Stimulated activated CD8-positive, alpha-beta memory T cell treated with anti-CD3 and anti-CD28 coated beads, Interleukin-4, amount 100 ng/mL, for 48 hours (primary cell): Measurements from ENCODE around the gene GAMT.

Experiments used
- DNase-seq: peaks from one replicate; pipeline ENCODE4 v3.0.0-alpha.2; 2020

Gene GAMT

DNA sequence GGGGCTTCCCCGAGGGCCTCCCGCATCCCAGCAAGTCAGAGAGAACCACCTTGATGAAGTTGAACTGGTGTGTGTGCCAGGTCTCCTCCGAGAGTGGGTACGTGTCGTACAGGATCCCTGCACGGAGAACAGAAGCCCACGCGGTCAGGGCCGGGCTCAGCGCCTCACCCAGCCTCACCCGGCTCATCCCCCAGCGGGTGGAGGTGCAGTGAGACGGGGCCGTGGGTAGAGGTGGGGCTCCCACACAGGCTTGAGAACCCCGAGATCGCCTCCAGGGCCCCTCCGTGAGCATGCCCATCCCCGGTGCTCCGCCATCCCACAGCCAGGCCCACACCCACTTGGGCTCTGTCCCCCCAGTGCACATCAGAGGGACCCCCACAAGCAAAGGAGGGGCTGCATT lies 2.3 kb downstream of the GAMT start:
- no peak for DNase-seq

GRCh38 chr19:1397838-1398237 lies 3.5 kb downstream of the GAMT start:
- DNase-seq, result no peak

GRCh38 chr19:1396768-1397679 lies 4.3 kb downstream of the GAMT start:
- DNase-seq, result no peak

DNA sequence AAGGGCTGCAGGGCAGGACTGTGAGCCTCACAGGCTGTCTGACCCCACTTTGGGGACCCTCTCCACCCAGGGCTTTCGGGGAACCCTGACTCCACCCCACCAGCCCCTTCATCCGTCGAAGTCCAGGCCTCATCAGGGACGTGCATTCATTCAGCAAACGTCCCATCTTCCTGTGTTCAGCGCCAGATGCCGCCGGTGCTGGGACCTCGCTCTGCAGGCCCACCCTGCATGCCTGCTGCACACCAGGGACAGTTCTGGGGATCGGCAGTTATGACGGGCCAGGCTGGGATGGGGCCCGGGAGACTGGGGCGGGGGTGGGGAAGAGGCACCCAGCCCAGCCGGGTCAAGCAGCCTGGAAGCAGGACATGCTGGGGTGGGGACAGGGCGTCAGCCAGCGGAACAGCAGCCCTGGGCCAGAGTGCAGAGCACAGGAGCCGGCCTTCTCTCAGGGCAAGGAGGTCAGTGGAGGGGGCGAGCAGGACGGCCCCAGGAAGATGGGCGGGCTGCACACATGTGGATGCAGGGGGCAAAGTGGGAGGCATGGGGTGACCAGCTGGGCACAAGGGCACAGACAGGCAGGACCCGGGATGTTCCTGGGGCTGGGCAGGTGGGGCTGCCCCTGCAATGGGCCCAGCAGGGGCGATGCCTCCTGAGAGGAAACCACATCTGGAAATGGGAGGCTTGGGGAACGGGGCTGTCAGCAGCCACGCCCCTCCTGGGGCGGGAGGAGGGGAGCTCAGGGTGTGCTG lies 5.1 kb downstream of the GAMT start:
- no peak for DNase-seq

DNA sequence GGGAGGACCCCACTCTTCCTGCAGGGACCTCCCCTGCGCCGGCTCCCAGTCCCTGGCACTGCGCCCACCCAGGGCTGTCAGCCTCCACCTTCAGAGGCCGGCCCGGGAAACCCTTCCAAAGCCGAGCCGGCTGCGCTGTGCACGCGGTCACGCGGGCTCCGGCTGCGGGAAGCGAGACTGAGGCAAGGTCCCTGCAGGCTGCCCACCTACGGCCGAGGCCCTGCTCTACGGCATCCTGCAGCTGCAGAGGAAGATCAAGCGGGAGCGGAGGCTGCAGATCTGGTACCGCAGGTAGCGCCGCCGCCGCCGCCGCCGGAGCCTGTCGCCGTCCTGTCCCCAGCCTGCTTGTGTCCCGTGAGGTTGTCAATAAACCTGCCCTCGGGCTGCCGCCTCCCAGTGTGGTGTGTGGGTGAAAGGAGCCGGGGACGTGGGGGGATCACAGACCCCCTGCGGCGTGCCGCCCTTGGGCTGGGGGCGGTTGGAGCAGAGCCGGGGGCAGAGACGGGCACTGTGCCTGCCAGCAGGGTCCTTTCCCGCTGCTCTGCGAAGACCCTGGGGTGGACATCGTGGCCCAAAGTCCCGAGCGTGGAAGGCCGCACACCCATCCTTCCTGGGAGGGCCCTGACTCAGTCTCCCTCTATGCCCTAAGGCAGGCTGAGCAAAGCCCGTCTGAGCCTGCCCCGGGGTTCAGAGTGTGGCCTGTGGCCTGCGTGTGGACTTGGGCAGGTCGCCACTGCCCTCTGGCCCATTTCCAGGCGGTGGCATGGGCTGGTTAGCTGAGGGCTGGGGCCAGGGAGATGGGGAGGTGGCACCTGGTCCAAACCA lies 5.9 kb downstream of the GAMT start:
- DNase-seq, result no peak

DNA sequence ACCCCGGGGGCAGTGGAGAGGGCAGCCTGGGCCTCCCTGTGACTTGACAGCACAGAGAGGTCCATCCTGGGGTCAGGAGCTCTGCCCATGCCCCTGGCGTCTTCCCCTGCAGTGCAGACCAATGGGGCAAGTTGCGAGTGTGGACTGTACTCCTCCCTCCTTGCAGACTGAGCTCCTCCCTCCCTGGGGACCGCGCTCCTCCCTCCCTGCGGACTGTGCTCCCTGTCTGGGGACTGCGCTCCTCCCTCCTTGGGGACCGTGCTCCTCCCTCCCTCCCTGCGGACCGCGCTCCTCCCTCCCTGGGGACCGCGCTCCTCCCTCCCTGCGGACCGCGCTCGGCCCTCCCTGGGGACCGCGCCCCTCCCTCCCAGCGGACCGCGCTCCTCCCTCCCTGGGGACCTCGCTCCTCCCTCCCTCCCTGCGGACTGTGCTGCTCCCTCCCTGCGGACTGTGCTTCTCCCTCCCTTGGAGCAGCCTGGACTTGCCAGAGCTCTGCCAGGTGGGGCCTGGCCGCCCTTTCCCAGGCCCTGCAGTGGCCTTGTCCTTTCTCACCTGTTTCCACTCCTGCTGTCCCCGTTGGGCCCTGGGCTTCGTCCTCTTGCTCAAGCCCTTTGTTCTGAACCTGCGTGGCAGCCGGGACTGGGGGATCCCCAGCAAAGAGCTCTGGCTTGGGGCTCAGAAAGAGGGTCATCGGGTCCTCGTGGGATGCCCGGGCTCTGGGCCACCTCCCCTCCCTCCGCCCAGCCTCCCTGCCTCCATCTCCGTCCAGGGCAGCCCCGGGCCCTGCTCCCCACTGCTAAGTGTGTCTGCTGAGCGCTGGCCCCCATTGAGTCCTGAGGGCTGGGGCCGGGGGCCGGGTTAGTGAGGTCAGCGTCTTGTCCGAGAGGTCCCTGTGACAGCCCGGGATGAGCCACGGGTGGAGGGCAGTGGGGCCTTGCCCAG lies 6.8 kb downstream of the GAMT start:
- no peak for DNase-seq

- DNase-seq, result no peak
These were observed 7.5 kb downstream of the GAMT start for GRCh38 chr19:1393841-1394240.

- DNase-seq, result no peak
These were observed 8.3 kb downstream of the GAMT start for GRCh38 chr19:1392939-1393530.

DNA sequence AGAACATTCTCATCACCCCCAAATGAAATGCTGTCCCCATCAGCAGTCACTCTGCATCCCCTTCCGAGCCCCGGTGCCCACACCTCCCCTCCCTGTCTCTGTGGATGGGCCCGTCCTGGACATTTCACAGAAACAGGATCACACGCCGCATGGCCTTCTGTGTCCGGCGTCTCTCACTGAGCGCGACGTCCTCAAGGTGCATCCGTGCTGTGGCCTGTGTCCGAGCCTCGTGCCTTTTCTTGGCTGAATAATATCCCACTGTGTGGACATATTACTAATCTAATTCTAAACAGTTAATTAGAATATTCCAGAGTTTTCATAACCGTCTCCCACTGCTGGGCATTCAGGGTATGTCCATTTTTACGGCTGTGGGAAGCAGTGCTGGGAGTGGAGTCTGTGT lies 8.9 kb downstream of the GAMT start:
- no peak for DNase-seq

DNA sequence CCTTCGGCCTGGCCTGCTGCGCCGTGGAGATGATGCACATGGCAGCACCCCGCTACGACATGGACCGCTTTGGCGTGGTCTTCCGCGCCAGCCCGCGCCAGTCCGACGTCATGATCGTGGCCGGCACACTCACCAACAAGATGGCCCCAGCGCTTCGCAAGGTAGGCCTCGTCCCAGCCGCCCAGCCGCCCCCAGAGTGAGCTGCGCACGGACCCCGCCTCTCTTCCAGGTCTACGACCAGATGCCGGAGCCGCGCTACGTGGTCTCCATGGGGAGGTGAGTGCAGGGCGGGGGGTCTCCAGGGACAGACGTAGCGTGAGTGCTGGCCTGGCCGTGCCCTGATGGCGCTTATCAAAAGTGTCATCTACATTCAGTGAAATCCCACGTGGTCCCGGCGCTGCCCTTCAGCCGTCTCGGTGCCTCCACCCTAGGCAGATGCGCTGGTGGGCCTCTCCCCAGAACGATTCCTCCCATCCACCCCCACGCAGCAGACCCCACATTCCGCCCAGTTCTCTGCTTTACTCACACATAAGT lies 10.4 kb downstream of the GAMT start:
- no peak for DNase-seq

GRCh38 chr19:1389033-1389940 lies 12.1 kb downstream of the GAMT start:
- no peak for DNase-seq

GRCh38 chr19:1388637-1389026 lies 12.7 kb downstream of the GAMT start:
- DNase-seq, result no peak

DNA sequence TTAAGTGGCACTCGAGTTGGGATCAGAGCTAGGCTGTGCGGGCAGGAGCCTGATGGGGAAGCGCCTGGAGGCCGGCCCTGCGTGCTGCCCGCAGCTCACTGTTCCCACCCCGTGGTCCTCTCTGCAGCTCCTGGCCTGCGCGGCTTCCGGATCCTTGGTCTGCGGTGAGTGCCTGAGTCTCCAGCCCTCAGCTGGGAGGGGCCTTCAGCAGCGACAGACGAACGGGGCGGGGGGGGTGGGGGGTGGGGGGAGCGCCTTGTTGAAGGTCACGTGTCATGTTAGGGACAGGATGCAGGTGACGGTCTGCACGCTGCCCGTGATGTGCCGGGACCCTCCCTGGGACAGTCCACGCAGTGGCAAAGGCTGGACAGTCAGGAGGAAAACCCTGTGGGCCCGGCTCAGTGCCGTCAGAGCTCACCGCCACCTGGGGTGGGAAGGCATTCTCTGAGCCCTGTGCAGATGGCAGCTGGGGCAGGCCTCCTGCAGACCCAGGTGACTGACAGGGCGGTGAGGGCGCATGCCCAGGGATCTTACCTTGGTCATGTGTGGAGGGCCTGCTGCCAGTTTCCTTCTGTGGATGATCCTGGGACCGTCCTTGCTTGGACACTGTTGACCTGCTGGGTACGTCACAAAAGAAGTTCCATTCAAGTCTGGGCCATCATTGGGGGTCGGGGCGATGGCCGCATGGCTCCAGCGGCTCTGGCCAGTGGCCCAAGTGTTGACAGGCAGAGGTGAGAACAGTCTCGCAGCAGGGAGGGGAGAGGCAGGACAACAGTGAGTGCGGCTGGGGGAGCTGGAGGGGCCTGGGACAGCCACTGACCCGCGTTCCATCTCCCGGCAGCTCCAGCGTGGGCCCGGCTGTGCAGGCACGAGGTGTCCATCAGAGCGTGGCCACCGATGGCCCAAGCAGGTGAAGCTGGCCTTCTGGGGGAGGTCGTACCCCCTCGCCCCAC lies 13.4 kb downstream of the GAMT start:
- DNase-seq, result no peak

DNA sequence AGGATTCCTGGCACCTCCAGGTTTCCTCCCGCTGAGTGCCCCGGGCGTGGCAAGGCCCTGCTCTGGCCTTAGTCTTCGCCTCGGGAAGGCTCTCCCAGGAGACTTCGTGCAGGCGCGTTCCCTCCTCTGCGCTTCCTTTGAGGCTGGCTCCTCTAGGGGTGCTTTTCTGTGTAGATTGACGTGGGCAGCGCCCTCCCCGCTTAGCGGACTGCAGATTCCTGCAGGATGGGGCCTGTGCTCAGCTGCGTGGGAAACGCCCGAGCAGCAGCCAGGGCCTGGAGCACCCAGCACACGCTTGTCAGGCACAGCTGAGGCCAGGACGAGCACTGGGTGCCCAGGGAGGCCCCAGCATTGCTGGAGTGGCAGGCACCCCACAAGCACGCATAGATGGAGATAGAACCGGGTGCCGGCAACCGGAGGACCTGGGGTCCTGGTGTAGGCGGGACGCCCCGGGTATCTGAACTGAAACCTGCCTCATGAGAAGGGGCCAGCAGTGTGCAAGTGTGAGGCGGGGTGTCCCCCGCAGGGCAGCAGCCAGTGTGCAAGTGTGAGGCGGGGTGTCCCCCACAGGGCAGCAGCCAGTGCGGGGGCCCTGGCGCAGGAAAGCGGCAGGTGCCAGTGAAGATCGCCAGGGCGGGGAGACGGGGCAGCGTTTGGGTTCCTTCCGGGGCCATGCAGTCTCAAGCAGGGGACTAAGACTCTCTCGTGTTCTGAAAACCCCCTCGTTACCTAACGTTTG lies 14.2 kb downstream of the GAMT start:
- DNase-seq, result no peak

GRCh38 chr19:1385816-1386215 lies 15.5 kb downstream of the GAMT start:
- no peak for DNase-seq

DNA sequence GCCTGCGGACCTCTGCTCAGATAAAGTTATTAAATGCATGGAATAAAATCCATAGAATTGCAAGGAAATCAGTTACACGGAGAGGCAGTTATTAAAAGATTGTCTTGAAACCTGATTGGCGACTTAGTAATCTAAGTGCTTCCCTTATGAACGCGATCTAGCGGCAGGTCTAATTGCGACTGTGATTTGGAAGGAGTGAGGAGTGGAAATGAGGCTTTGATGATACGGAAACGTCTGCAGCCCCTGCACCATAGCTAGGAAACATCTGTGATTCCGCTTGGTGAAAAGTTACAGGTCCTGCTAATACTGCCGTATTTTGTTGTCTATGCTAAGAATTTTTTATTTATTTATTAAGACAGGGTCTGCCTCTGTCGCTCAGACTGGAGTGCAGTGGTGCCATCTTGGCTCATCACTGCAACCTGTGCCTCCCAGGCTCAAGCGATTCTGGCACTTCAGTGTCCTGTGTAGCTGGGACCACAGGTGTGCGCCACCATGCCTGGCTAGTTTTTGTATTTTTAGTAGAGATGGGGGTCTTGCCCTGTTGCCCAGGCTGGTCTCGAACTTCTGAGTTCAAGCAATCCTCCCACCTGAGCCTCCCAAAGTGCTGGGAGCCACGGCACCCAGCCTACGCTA lies 16.7 kb downstream of the GAMT start:
- no peak for DNase-seq

DNA sequence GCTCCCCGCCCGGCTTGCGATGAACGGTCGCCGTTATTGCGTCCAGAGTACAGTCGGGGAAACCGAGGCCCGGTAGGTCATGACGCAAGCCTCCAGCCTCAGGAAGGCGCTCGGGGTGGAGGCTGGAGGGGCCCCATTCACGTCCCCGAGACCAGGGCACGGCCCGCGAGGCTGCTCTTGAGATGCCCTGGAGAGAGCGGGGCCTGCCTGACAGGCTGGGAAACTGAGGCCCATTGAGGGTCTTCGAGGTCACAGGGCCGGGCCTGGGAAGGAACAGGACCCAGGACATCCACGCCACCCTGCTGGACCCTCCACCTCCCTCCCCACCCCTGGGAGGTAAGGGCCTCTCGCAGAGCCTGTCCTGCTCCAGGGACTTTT lies 17.3 kb downstream of the GAMT start:
- DNase-seq, result no peak
